HG02678 (cell line): ENCODE data around the gene ZNF23.

ENCODE experiments used
- ATAC-seq: cut with Tn5 transposase; IDR thresholded peaks from one replicate; pipeline ENCODE4 v1.9.1; 2021; ENCODE audit warnings: mild to moderate bottlenecking, moderate library complexity; ENCODE audit not compliant: unreplicated experiment

ZNF23 gene

GRCh38 chr16:71472051-71472450 is 10.0 kb upstream of the ZNF23 start:
- no peak for ATAC-seq

- ATAC-seq = no peak
Observed at GRCh38 chr16:71467810-71468209, 5.8 kb upstream of the ZNF23 start.

GRCh38 chr16:71464231-71464630 is 2.2 kb upstream of the ZNF23 start:
- no peak for ATAC-seq

- no peak for ATAC-seq
Observed at GRCh38 chr16:71460941-71461340, 1.1 kb downstream of the ZNF23 start.

- no peak for ATAC-seq
Observed at GRCh38 chr16:71460236-71460635, 1.8 kb downstream of the ZNF23 start.

GRCh38 chr16:71459510-71459909 is 2.5 kb downstream of the ZNF23 start:
- no peak for ATAC-seq

GRCh38 chr16:71456801-71457200 is 5.2 kb downstream of the ZNF23 start:
- ATAC-seq = no peak

- no peak for ATAC-seq
Observed at GRCh38 chr16:71453036-71453435, 9.0 kb downstream of the ZNF23 start.

GRCh38 chr16:71449020-71449419 is 13.0 kb downstream of the ZNF23 start:
- ATAC-seq = no peak

GRCh38 chr16:71448274-71448866 is 13.7 kb downstream of the ZNF23 start:
- no peak for ATAC-seq

GRCh38 chr16:71443714-71444113 is 18.3 kb downstream of the ZNF23 start:
- ATAC-seq = no peak

GRCh38 chr16:71442051-71442440 is 20.0 kb downstream of the ZNF23 start, which contains the start of gene TLE7:
TLE7 (minus strand) TSS chr16:71442054; CDS start chr16:71433324, 8,730 bp downstream.
- ATAC-seq = no peak

GRCh38 chr16:71441348-71442050 is 20.5 kb downstream of the ZNF23 start:
- no peak for ATAC-seq

GRCh38 chr16:71440669-71441347 is 21.2 kb downstream of the ZNF23 start:
- ATAC-seq = no peak

GRCh38 chr16:71439523-71439922 is 22.5 kb downstream of the ZNF23 start:
- ATAC-seq = no peak

GRCh38 chr16:71436473-71436872 is 25.6 kb downstream of the ZNF23 start:
- no peak for ATAC-seq

- ATAC-seq = no peak
Observed at GRCh38 chr16:71432906-71433305, 29.1 kb downstream of the ZNF23 start.

- no peak for ATAC-seq
Observed at GRCh38 chr16:71431991-71432390, 30.1 kb downstream of the ZNF23 start.

- ATAC-seq = no peak
Observed at GRCh38 chr16:71431176-71431575, 30.9 kb downstream of the ZNF23 start.

GRCh38 chr16:71430744-71431143 is 31.3 kb downstream of the ZNF23 start:
- ATAC-seq = no peak

GRCh38 chr16:71429581-71429980 is 32.5 kb downstream of the ZNF23 start:
- no peak for ATAC-seq

- ATAC-seq = no peak
Observed at GRCh38 chr16:71428883-71429282, 33.2 kb downstream of the ZNF23 start.
